Activated CD8-positive, alpha-beta T cell treated with anti-CD3 and anti-CD28 coated beads for 36 hours (primary cell): ENCODE data around the gene GNG11. TPM values are rescaled to one million over a fixed set of nuclear protein-coding genes. Genes with fewer than 3 reads are reported as not detected.

Source experiments
- ATAC-seq: fragments of 200-7000 bp; cut with Tn5 transposase; one replicate; pipeline ENCODE4 v1.10.0; 2021; ENCODE audit warnings: mild to moderate bottlenecking, moderate library complexity
- CTCF ChIA-PET: fragments of 350-600 bp; sonication (Branson Sonifier 250); formaldehyde crosslinking; loops from one replicate; lab custom pipeline; 2021; ENCODE audit warnings: antibody characterized with exemption; lab: Charles Lee
- POLR2A ChIA-PET: fragments of 350-600 bp; sonication (Branson Sonifier 250); formaldehyde crosslinking; loops from one replicate; lab custom pipeline; 2021; ENCODE audit warnings: antibody characterized with exemption; lab: Charles Lee
- DNase-seq: peaks from one replicate; pipeline ENCODE4 v3.0.0-alpha.2; 2020
- H3K27ac Mint-ChIP-seq: one replicate; pipeline ENCODE4 v1.8.0; 2021; ENCODE audit warnings: mild to moderate bottlenecking, mixed read lengths
- H3K27me3 Mint-ChIP-seq: one replicate; pipeline ENCODE4 v1.8.0; 2021; ENCODE audit warnings: mixed read lengths
- H3K36me3 Mint-ChIP-seq: one replicate; pipeline ENCODE4 v1.8.0; 2021; ENCODE audit warnings: low read depth, mixed read lengths
- H3K4me1 Mint-ChIP-seq: one replicate; pipeline ENCODE4 v1.8.0; 2021; ENCODE audit warnings: low read depth, mixed read lengths
- H3K4me3 Mint-ChIP-seq: one replicate; pipeline ENCODE4 v1.8.0; 2021; ENCODE audit warnings: mild to moderate bottlenecking, moderate library complexity, mixed read lengths
- H3K9me3 Mint-ChIP-seq: one replicate; pipeline ENCODE4 v1.8.0; 2021; ENCODE audit warnings: mixed read lengths
- CTCF ChIP-seq: fragments of 200-600 bp; IDR thresholded peaks from one replicate; pipeline ENCODE4 v1.8.0; 2022; ENCODE audit warnings: antibody characterized with exemption, mild to moderate bottlenecking
- intact Hi-C: fragments of 100-400 bp; cut with micrococcal nuclease; formaldehyde crosslinking; loops from one replicate; pipeline ENCODE4 v1.10.0; 2022
- total RNA-seq, 2 experiments: library from RNA; stranded (reverse); gene quantifications; one replicate each; pipeline ENCODE4 v1.2.3, GENCODE V29; 2021

The GNG11 gene
- total RNA-seq: not detected

GRCh38 chr7:93921607-93922566 is at the start of gene GNG11:
TSS of gene GNG11 (plus strand) at chr7:93921735. CDS start at chr7:93922138, 403 bp downstream.
- Mint-ChIP-seq H3K27me3 (peaks cover 28% of the 10 kb centered on the region), H3K4me1 (peaks cover 2% of the 10 kb centered on the region), H3K4me3 (peak within 1 kb of the TSS; percentile 44), H3K9me3 (no peaks in the 10 kb centered on the region), H3K36me3 (no peaks in the 10 kb centered on the region), H3K27ac (no peak within 1 kb of the TSS)
- POLR2A ChIA-PET: interaction anchor here (1.1 kb wide), 1 partner anchor 8 kb away, joined by 3 read pairs; no protein-coding TSS in a partner anchor
- DNase-seq: peak; percentile 55
- no peak for TF ChIP-seq CTCF
- CTCF ChIA-PET: interaction anchor here (0.8 to 1.2 kb wide), 2 partner anchors 10 to 43 kb away, joined by 3 to 5 read pairs; no protein-coding TSS in a partner anchor
- intact Hi-C loops: no loop called here
- peak; percentile 84 for ATAC-seq

- CTCF ChIA-PET: no interaction called here
- Mint-ChIP-seq H3K9me3 (peaks cover 5% of the 10 kb centered on the region), H3K4me3 (no peak overlapping the region), H3K4me1 (no peaks in the 10 kb centered on the region), H3K36me3 (no peaks in the 10 kb centered on the region), H3K27ac (no peak overlapping the region), H3K27me3 (no peaks in the 10 kb centered on the region)
- ATAC-seq (no peak), DNase-seq (no peak)
- no peak for TF ChIP-seq CTCF
- POLR2A ChIA-PET: no interaction called here
- intact Hi-C loops: no loop called here
Measured at GRCh38 chr7:93873998-93874574, 47.4 kb upstream of the GNG11 start.

- H3K36me3 Mint-ChIP-seq: no peaks in the 10 kb centered on the region
- H3K9me3 Mint-ChIP-seq: peaks cover 10% of the 10 kb centered on the region
- DNase-seq: no peak
- no peak overlapping the region for H3K27ac Mint-ChIP-seq
- intact Hi-C loops: no loop called here
- peaks cover 2% of the 10 kb centered on the region for H3K27me3 Mint-ChIP-seq
- POLR2A ChIA-PET: no interaction called here
- no peaks in the 10 kb centered on the region for H3K4me1 Mint-ChIP-seq
- TF ChIP-seq CTCF: no peak
- no peak overlapping the region for H3K4me3 Mint-ChIP-seq
- CTCF ChIA-PET: no interaction called here
- no peak for ATAC-seq
Measured at GRCh38 chr7:93877742-93878141, 43.8 kb upstream of the GNG11 start.

GRCh38 chr7:93879356-93879755 is 42.2 kb upstream of the GNG11 start:
- ATAC-seq (no peak), DNase-seq (no peak)
- intact Hi-C loops: no loop called here
- POLR2A ChIA-PET: no interaction called here
- Mint-ChIP-seq H3K9me3 (peaks cover 7% of the 10 kb centered on the region), H3K36me3 (no peaks in the 10 kb centered on the region), H3K4me3 (no peak overlapping the region), H3K27me3 (peaks cover 2% of the 10 kb centered on the region), H3K4me1 (no peaks in the 10 kb centered on the region), H3K27ac (no peak overlapping the region)
- CTCF ChIA-PET: no interaction called here
- TF ChIP-seq CTCF: no peak

GRCh38 chr7:93882468-93882867 is 39.1 kb upstream of the GNG11 start:
- ATAC-seq (no peak), DNase-seq (no peak)
- POLR2A ChIA-PET: no interaction called here
- no peak overlapping the region for H3K27ac Mint-ChIP-seq
- H3K27me3 Mint-ChIP-seq: peaks cover 4% of the 10 kb centered on the region
- H3K4me3 Mint-ChIP-seq: no peak overlapping the region
- TF ChIP-seq CTCF: no peak
- intact Hi-C loops: loop anchor here (10.0 kb wide), 1 partner anchor 62 kb away; no protein-coding TSS in a partner anchor
- peaks cover 5% of the 10 kb centered on the region for H3K9me3 Mint-ChIP-seq
- CTCF ChIA-PET: interaction anchor here (1.1 kb wide), 1 partner anchor 207 kb away, joined by 3 read pairs; no protein-coding TSS in a partner anchor
- no peaks in the 10 kb centered on the region for H3K36me3 Mint-ChIP-seq
- no peaks in the 10 kb centered on the region for H3K4me1 Mint-ChIP-seq
